Measurements from ENCODE around the gene HECTD4. TPM values are rescaled to one million over a fixed set of nuclear protein-coding genes. Genes with fewer than 3 reads are reported as not detected.

Gene HECTD4
- total RNA-seq, 2 donors from 2014 or later: 46.6 to 48.2 TPM

- WGBS, 2 experiments (ENCODE audit: insufficient coverage in 1 of 2, insufficient read length in 1 of 2): 80 to 91% methylated on average over 2 of the region's 2 CpGs
- Histone ChIP-seq H3K4me1 (ENCODE audit: control insufficient read depth, insufficient read depth, low read length) (peaks cover 3% of the 10 kb centered on the region), H3K27me3 (ENCODE audit: control insufficient read depth, insufficient read depth, low read length, poor library complexity, severe bottlenecking) (no peaks in the 10 kb centered on the region), H3K27ac (ENCODE audit: low read depth, low read length) (no peak overlapping the region), H3K4me3 (ENCODE audit: low read length) (no peak overlapping the region), H3K9me3 (ENCODE audit: control insufficient read depth, low read length) (no peaks in the 10 kb centered on the region), H3K9ac (ENCODE audit: extremely low read depth, low read length, poor library complexity, severe bottlenecking) (no peak overlapping the region), H3K36me3 (ENCODE audit: control insufficient read depth, insufficient read depth, low read length) (peaks cover 74% of the 10 kb centered on the region)
- TF ChIP-seq CTCF (conservative IDR thresholded peaks at IDR 0.05): no peak
- Mint-ChIP-seq H3K9me3 (no peaks in the 10 kb centered on the region), H3K36me3 (ENCODE audit: low read depth) (peaks cover 54% of the 10 kb centered on the region), H3K4me3 (no peak overlapping the region), H3K27me3 (ENCODE audit: insufficient read depth) (no peaks in the 10 kb centered on the region), H3K27ac (no peak overlapping the region), H3K4me1 (no peaks in the 10 kb centered on the region)
- DNase-seq: no peak
Measured at GRCh38 chr12:112266473-112266872, 115.8 kb downstream of the HECTD4 start.

GRCh38 chr12:112261559-112261958, 120.7 kb downstream of the HECTD4 start:
- no peaks in the 10 kb centered on the region for H3K9me3 ChIP-seq (ENCODE audit: control insufficient read depth, low read length)
- Mint-ChIP-seq H3K36me3 (ENCODE audit: low read depth) (peaks cover 41% of the 10 kb centered on the region), H3K27ac (no peak overlapping the region), H3K27me3 (ENCODE audit: insufficient read depth) (no peaks in the 10 kb centered on the region), H3K4me3 (no peak overlapping the region), H3K4me1 (peaks cover 9% of the 10 kb centered on the region), H3K9me3 (no peaks in the 10 kb centered on the region)
- H3K4me1 ChIP-seq (ENCODE audit: control insufficient read depth, insufficient read depth, low read length): peaks cover 5% of the 10 kb centered on the region
- WGBS, 2 experiments (ENCODE audit: insufficient coverage in 1 of 2, insufficient read length in 1 of 2): 90 to 97% methylated on average over 2 to 3 of the region's 3 CpGs
- DNase-seq: peak; percentile 85
- no peak overlapping the region for H3K9ac ChIP-seq (ENCODE audit: extremely low read depth, low read length, poor library complexity, severe bottlenecking)
- TF ChIP-seq CTCF (conservative IDR thresholded peaks at IDR 0.05): peak; percentile 73
- H3K27me3 ChIP-seq (ENCODE audit: control insufficient read depth, insufficient read depth, low read length, poor library complexity, severe bottlenecking): no peaks in the 10 kb centered on the region
- no peak overlapping the region for H3K4me3 ChIP-seq (ENCODE audit: low read length)
- peaks cover 60% of the 10 kb centered on the region for H3K36me3 ChIP-seq (ENCODE audit: control insufficient read depth, insufficient read depth, low read length)
- no peak overlapping the region for H3K27ac ChIP-seq (ENCODE audit: low read depth, low read length)

- no peaks in the 10 kb centered on the region for H3K9me3 Mint-ChIP-seq
- H3K27ac Mint-ChIP-seq: no peak overlapping the region
- no peak for DNase-seq
- no peak overlapping the region for H3K4me3 Mint-ChIP-seq
- 100% methylated on average over 1 of the region's 1 CpG; no CpG with 5 or more reads in 1 of the 2 experiments for WGBS, 2 experiments (ENCODE audit: insufficient coverage in 1 of 2, insufficient read length in 1 of 2)
- H3K27me3 Mint-ChIP-seq (ENCODE audit: insufficient read depth): no peaks in the 10 kb centered on the region
- H3K9me3 ChIP-seq (ENCODE audit: control insufficient read depth, low read length): no peaks in the 10 kb centered on the region
- no peaks in the 10 kb centered on the region for H3K27me3 ChIP-seq (ENCODE audit: control insufficient read depth, insufficient read depth, low read length, poor library complexity, severe bottlenecking)
- no peak overlapping the region for H3K4me3 ChIP-seq (ENCODE audit: low read length)
- H3K36me3 ChIP-seq (ENCODE audit: control insufficient read depth, insufficient read depth, low read length): peaks cover 50% of the 10 kb centered on the region
- peaks cover 34% of the 10 kb centered on the region for H3K36me3 Mint-ChIP-seq (ENCODE audit: low read depth)
- H3K27ac ChIP-seq (ENCODE audit: low read depth, low read length): no peak overlapping the region
- no peak overlapping the region for H3K9ac ChIP-seq (ENCODE audit: extremely low read depth, low read length, poor library complexity, severe bottlenecking)
- peaks cover 28% of the 10 kb centered on the region for H3K4me1 Mint-ChIP-seq
- no peak for TF ChIP-seq CTCF (conservative IDR thresholded peaks at IDR 0.05)
- H3K4me1 ChIP-seq (ENCODE audit: control insufficient read depth, insufficient read depth, low read length): peaks cover 12% of the 10 kb centered on the region
Measured at GRCh38 chr12:112258926-112259325, 123.3 kb downstream of the HECTD4 start.

Data from endodermal cell (in vitro differentiated cells).